Measurements from ENCODE around the gene NLRC3.

GRCh38 chr16:3599922-3600321, 22.7 kb upstream of the NLRC3 start:
- no peak for TF ChIP-seq POLR2A (IDR thresholded peaks at IDR 0.05)
- TF ChIP-seq CTCF (IDR thresholded peaks at IDR 0.05), result no peak
